A549 (cell line): ENCODE measurements around the gene WIPF3.

ENCODE experiments used
- CEBPB ChIP-seq, 2 experiments: fragments of >200 bp in 1 of 2; sonication (Bioruptor Twin) in 1 of 2; formaldehyde crosslinking in 1 of 2; IDR thresholded peaks; 2 replicates each; pipeline ENCODE4 v1.6.1; 2012 to 2016
- CHD2 ChIP-seq: fragments of 150-350 bp; IDR thresholded peaks from 2 replicates; pipeline ENCODE4 v1.6.1; 2014; ENCODE audit warnings: low read length; ENCODE audit not compliant: partially characterized antibody
- CTCF ChIP-seq: fragments of >200 bp; sonication (Bioruptor Twin); formaldehyde crosslinking; IDR thresholded peaks from 3 replicates; pipeline ENCODE4 v1.5.1; 2016
- EP300 ChIP-seq, 2 experiments: fragments of >200 bp; sonication (Bioruptor Twin); formaldehyde crosslinking; IDR thresholded peaks; 2 replicates in 1 of 2; 3 replicates in 1 of 2; pipeline ENCODE4 v1.6.1; 2016 to 2017
- HMGXB4 ChIP-seq: fragments of 250-450 bp; sonication (Bioruptor Pico); IDR thresholded peaks from 2 replicates; pipeline ENCODE4 v1.5.0; 2021; ENCODE audit warnings: mild to moderate bottlenecking, moderate library complexity, borderline replicate concordance
- POLR2A ChIP-seq: IDR thresholded peaks from 2 replicates; pipeline ENCODE4 v1.6.1; 2012; ENCODE audit warnings: mild to moderate bottlenecking, low read length
- RCOR1 ChIP-seq: fragments of 150-350 bp; IDR thresholded peaks from 2 replicates; pipeline ENCODE4 v1.6.1; 2014; ENCODE audit warnings: antibody characterized with exemption, low read length, low read depth
- SMC3 ChIP-seq: fragments of >200 bp; sonication (Bioruptor Twin); formaldehyde crosslinking; IDR thresholded peaks from 3 replicates; pipeline ENCODE4 v1.6.1; 2018; ENCODE audit warnings: inconsistent platforms

GRCh38 chr7:29794959-29795629 is 11.2 kb upstream of the WIPF3 start:
- TF ChIP-seq CHD2 (no peak), RCOR1 (no peak), CTCF (no peak), POLR2A (no peak), HMGXB4 (CRISPR knock-in tag) (no peak), EP300 (IDR thresholded peaks at IDR 0.05) (no peak), SMC3 (no peak), CEBPB (IDR thresholded peaks at IDR 0.05) (no peak)
